GM19467 (cell line): ENCODE data around the gene MAP1B.
A peak's percentile ranks its signal among the peaks of the same experiment; 100 is the strongest.

Source experiments
- ATAC-seq: cut with Tn5 transposase; IDR thresholded peaks from one replicate; pipeline ENCODE4 v1.9.1; 2021; ENCODE audit warnings: mild to moderate bottlenecking, moderate library complexity; ENCODE audit not compliant: unreplicated experiment

The MAP1B gene

DNA sequence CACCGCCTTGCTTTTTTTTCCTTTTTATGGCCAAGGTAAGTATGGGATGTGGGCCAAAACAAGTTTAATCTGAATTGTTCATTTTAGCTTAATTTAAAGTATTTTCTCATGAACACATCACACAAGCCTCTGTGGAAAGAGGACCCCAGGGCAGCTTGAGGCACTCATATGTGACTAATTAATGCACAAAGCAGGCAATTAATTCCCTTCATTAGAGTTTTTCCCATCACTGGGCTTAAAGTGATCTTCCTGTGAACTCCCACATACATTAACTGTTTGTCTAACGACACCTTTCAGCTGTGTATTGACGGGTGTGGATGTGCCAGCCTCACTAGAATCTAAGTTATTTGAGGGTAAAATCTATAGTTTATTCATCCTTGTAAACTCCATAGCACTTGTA, 109.5 kb downstream of the MAP1B start:
- no peak for ATAC-seq

DNA sequence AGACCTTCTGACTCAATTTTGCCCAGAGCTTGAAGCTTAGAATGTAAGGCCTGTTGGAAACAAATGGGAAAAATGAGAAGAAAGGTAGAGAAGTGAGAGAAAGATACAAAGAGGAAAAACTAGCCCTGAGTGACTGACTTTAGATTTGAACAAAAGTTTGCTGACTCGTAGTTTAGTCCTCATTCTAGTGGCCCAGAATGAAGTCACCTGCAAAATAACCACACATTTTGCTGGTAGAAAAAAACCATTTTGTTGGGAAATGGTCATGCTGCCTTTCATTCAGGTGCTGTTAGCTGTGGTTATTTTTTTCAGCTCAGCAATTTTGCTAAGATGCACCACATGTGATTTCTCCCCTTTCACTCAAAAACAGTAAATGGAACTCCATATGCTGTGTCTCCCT, 113.8 kb downstream of the MAP1B start:
- no peak for ATAC-seq

DNA sequence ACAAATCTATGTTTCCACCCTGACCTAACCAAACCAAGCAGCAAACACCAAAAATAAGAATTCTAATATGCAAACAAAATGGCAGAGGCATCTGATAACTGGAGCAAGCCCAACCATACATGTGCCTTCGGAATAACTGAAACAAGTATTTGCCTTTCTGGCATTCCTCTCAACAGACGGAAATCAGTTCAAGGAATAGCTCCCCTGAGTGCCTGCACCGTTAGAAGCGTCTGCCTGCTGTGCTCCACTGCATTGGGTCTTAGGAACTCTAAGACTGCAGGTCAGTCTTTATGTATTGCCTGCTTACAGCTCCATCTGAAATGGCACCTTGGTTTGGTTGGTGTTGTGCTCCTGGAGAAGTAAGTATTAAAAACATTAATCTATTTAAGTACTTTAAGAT, 114.3 kb downstream of the MAP1B start:
- ATAC-seq = no peak

DNA sequence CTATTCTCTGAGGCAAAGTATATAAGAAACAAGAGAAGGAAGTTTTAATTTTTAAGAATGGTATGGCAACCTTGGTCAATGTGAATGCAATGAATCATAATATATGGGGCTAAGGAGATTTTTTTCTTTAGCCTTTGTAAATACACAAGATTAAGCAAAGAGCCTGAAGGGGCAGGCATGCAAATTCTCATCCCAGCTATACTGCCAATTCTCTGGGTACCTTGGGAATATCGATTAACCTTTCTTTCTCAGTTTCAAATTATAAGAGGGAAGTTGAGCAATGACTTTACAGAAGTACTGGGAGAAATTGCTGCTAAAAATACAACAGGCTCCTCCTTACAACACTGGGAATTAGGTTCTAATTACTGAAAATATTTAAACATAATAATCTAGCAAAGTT, 115.2 kb downstream of the MAP1B start:
- ATAC-seq = no peak

DNA sequence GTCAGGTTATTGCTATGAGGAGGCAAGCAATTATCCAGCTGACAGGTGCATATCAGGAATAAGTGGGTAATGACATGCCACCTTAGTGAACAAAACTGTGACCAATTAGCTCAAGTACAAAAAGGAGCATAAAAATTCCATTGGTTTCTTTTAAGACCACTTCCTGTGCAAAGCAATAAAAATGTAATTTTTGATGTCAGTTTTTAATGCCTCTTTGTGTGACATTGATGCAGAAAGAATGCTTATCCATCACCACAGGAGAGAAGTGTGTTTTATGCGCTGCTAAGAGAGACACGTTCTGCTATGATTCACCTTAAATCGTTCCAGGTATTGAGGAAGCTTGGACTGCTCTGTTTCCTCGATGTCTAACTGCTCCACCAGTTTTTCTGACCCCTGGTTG, 116.1 kb downstream of the MAP1B start:
- ATAC-seq = no peak

DNA sequence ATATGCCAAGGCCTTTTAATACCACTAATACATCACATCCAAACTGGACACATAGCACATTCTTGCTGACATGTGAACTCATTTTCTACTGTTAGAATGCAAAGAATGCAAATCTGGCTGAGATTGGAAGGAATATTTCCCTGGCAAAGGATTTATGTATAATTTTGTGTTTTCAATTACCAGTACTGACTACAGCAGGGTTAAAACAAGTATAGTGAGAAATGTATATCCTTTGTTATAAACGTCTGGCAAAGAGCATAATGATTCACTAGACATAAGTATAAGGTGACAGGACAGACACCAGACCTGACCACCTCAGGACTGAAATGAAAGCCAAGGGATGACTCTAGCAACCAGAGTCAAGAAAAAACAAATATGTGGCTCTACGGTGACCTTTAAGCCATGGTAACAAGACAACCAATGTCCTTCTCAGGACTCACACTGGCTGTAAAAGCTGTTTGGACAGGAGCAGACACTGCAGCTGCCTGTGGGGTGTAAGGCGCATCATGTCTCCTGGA, 117.7 kb downstream of the MAP1B start:
- ATAC-seq = no peak

DNA sequence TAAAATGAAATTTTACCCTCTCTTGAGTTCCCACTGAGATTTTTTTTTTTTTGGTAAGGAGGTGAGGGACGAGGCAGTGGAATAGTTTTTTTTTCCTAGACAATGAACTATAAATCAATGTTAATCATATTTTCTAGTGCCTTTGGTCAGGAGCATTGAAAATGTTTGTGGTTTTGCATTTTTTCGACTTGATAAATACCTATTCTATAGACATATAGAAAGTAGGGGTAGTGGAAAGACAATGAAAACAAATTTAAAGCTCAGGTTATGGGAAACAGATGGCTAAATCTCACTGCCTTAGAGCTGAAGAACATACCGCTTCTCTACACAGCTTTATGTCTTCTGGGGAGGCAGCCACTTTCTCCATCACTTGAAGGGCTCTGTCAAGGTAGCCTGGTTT, 118.5 kb downstream of the MAP1B start:
- no peak for ATAC-seq

DNA sequence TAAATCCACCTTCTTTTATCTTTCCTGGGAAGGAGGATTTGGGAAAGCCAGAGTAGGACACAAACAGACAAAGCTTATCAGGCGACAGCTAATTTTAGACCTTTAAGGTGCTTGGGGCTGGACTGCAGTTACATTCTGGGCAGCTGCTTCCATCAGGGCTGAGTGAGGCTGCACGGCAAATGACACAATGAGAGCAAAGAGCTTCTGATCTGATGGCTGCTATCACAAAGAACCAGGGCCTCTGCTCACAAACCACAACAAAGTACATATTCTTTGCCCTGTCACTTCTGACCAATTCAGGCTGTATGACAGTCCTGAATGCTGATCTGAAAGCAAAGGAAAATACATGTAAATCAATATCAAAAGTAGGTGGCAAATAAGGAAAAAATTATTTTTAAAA, 119.7 kb downstream of the MAP1B start:
- no peak for ATAC-seq

DNA sequence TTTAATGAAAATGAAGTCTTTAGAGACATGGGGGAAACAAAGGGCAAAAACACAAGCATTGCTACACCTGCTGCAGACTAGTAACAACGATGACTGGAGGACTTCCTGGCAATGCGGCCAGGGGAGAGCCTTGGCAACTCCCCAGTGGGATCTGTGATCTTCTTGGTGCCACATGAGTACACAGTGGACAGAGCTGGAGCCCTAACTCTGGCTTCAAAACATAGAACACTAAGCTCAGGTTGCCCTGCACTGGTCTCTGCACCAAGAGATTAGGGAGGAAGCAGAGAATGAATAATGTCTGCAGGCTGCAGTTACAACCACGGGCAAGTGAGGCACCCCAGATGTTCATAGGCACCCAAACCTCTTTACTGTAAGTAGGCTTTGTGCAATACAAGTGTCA, 121.7 kb downstream of the MAP1B start:
- no peak for ATAC-seq

DNA sequence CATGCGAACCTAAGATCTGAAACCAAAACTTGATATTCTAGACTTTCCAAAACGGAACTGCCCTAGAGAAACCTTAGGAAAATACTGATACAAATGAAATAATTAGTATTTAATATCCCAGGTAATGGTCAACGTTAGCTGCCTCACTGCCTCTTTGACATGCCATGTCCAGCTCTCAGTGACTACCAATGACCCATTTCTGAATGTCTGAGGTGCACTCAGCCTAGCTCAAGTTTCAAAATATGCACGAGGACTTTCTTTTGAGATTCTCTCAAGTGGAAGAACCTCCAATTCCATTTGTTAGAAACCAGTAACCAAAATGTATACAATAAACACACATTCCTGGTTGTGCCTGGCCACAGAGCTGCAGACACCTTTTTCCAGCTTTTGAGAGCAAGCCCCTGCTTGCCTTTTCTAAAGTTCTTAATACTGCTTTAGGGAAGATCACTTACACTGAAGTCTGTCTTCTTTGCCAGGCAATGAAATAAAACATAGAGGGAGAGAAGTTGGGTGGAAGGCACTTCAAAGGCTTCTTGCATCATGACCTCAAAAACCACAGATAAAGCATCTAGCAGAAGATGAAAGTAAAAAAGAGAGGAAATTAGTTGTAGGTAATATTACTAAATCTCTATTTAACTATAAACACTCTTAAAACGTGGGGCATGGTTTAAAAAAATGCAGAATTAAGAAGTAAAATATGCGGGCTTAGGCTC, 124.9 kb downstream of the MAP1B start:
- ATAC-seq = no peak

DNA sequence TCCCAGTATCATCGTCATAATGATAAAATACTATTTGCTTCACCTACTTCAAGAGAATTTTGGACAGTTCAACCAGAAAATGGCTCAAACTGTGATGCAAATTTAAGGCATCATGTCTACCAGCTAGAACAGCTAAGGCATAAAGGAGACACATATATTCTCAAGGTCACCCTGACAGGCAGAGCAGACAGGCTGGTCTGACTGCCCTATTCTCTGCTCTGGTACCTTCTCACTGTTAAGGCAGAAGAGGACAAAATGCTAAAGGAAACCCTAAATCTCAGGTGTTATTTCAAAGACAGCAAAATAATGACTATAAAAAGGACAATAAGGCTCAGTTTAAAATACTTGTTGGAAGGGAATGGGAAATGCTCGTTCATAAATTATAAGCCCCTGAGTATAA, 125.6 kb downstream of the MAP1B start:
- no peak for ATAC-seq

DNA sequence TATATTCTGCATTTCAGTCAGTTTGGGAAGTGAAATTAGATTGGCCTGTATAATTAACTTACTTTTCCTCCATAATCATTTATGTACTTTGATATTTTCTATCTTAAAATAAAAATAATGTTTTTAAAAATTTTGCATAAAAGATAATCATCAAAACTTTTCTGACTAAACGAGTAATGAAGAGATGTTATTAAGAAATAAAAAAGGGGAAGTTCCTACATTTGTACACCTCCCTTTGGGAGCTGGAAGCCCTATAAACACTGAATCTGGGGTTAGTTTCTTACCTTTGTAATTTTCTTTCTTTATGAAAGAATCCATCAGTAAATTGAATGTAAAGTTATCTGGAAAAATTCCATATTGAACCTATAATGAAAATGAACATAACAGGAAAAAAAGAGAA, 126.6 kb downstream of the MAP1B start:
- ATAC-seq = no peak

DNA sequence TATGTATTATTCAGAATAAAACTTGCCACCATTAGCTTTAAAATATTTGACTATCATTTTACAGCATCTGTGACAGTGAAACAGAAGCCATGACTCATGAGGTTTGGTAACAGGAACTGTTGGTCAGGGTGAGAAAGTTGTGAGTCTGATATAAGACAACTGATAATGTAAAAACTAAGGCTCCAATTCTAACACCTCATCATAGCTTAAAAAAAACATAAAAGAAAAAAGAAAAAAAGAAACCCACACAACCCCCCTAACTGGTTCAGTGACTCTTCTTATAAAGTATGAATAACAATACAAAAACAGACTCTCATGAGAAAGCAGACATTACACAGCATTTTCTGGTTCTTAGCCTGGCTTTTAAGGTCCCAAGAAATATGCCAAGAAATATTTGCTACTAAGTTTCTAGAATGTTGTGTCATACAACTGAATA, 127.0 kb downstream of the MAP1B start:
- ATAC-seq = peak; percentile 73

DNA sequence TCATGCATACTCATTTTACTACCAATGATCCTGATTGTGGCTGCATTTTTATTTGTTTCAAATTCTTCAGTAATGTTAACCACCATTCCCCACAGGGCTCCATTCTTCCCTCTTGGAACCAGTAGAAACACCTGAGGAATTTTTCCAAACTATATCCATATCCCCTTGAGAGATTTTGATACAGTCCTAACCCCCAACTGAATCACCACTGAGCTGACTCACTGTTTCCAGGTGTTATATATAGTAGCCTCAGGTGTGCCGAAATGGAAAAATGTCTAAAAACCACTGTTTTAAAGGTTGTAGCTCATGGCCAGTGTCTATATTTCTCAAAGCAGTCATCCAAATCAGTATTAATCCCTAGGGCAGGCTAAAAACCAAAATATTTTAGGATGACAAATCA, 127.6 kb downstream of the MAP1B start:
- no peak for ATAC-seq

DNA sequence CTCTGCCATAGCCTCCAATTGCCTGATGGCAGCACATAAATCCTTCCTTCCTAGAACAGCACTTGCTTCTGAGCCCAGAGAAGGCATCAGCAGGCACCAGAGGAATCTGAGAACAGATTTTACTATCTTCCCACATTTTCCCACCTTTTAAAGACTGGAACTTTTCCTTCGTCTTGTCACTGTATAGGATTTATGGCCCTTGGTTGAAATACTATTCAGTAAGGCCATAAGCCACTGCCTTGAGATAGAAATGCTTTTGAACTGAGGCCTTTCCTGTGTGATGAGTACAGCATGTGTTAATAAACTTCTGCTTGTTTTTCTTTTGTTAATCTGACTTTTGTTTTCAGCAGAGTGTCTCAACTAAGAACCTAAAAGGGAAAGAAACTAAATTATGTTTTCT, 128.4 kb downstream of the MAP1B start:
- no peak for ATAC-seq

DNA sequence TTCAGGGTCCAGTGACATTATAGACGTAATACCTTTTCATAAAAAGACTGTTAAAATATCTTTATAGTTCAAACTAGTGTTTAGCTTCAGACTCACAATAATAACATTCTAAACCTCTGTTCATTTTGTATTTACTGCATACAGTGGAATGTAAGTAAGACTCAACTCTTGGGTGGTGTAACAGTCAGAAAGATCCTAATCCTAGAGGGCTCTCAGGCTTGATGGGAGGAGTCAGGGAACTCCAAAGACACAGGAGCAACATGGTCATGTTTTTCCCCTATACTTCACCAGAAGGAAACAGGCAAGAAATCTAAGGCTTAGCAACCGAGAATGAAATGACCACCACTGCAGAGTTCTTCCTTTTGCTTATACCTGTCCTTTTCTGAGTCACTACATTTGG, 130.1 kb downstream of the MAP1B start:
- no peak for ATAC-seq

DNA sequence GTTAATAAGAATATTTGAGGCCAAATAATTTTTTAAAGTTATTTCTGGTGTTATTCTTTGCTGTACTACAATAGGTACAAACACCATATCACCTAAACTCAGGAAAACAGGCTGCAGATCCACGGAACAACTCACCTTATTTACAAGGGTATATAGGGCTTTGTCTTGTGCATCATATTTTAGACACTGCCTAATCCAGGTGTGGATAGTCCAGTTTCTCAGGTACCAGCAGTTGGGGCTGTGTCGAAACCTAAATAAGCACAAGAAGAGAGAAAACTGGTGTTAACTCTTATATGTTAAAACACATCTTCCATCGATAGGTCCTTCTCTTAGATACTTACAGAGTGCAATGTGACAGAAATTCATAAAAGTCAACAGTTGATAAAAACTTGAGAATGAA, 130.6 kb downstream of the MAP1B start:
- ATAC-seq = no peak

DNA sequence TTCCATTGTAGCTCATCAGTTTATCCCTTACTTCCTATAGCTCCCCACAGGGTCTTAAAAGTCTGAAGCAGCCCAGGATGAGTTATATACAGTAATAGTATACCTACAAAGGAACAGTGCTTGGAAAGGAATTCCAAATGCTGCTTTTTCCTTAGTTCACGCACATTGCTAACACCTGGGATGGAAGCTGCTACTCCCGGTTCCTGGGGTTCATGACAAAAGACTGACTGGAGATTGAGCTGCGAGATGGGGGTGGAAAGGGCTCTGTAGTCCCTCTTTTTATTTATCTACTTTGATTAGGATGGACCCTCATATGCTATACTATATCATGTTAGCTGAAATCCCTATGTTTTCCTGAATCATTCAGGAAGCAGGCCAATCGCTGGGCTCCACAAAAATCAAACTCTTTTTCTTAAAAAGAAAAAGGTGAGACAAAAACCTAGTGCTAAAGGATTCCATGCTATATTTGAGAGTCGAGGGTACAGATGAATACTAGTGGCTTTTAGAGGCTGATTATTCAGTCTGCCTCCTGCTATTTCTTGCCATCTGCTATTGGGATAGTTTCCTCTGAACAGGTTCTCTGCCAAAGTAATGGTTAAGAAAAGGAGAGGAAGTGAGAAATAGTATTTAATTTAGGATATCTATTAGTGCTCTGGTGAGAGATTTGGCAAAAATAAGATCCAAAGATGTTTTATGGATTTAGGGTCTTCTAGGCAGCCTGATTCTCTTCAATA, 131.6 kb downstream of the MAP1B start:
- no peak for ATAC-seq

DNA sequence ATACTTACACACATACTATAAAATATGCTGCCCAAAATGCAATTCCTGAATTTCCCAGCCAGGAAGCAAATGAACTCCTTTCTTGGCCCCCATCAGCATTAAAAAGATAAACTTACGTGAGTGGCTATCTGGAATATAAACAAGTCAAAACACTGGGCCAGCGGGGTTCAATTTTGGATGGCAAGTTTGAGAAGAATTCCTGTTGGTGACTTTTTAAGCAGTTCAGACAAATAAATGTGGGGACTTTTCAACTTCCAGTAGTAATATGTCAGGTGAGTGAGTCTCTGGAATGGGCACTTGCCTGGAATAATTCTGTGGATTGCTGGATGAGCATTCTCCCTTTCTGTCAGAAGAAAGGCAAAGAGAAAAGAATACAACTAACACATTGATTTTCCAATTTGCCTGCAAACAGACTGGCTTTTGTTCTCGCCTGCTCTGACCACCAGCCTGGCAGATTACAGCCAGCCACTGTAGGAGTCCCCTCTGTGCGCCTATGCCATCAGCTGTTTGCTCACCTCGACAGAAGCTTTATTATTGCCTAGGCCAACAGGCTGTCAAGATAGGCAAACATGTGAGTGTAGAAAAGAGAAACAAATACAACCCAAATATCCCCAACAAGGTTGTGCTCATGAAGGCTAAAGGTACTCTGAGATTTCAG, 134.2 kb downstream of the MAP1B start:
- ATAC-seq = no peak

DNA sequence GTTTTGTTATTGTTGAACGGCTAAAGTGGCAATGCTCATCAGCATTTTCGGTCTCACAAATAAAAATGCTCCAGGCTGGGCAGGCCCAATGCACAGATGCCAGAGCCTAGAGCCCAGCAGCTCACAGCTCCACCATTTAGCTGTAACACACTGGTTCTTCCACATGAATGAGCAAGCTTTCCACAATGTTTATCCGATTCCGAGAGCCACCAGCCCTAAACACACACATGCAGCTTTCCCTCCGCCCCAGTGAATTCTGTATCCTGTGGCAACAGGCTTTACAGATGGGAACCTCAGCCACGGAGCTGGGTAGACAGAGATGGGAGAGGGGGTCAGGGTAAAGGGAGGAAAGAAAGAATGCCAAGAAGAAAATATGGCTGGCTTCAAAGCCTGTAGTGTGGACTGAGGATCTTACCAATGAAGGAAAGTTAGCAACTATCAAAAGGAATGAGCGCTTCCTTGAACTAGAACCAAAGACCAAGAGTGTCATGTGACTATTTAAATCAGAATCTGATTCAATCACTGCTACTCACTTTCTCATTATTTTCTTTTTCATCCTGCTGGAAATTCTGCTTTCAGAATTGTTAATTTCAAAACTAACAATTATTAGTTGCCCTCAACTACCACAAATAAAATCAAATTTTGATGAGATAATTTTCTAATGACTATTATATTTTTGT, 135.7 kb downstream of the MAP1B start:
- ATAC-seq = no peak

DNA sequence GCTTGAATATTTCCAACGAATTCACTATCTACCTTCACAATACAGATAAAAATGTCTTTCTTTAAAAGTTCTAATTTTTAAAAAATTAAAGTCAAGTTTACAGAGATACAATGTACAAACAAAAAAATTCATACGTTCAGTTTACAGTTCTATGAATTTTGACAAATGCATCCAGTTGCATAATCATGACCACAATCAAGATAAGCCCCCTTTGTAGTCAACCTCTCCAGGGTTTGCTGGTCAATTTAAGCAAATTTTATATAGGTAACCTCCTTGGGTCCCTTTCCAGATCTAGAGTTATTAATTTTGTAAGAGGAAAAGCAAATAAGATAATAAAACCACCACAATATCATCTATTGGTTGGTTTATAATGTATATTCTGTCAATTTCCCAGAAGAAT, 136.4 kb downstream of the MAP1B start:
- ATAC-seq = no peak
